ENCODE data around the gene EIF3D.

- no peak for TF ChIP-seq CTCF (conservative IDR thresholded peaks at IDR 0.05)
- TF ChIP-seq ZFX (IDR thresholded peaks at IDR 0.05), result no peak
Observed at GRCh38 chr22:36577019-36577418, 48.1 kb upstream of the EIF3D start.
